PC-3 (cell line): ENCODE results near the gene ACKR2.

Source experiments
- EZH2 ChIP-seq: fragments of 300-600 bp; sonication (generic); IDR thresholded peaks from one replicate; pipeline ENCODE4 v1.6.1; 2017; ENCODE audit warnings: antibody characterized with exemption, mild to moderate bottlenecking, low read length; ENCODE audit not compliant: unreplicated experiment
- TF ChIP-seq, protein P1 (sequence below): fragments of 300-600 bp; sonication (generic); conservative IDR thresholded peaks from 2 replicates; pipeline ENCODE4 v1.5.1; 2017; ENCODE audit warnings: antibody characterized with exemption, low read depth, mild to moderate bottlenecking, low read length

- TF ChIP-seq, protein P1, sequence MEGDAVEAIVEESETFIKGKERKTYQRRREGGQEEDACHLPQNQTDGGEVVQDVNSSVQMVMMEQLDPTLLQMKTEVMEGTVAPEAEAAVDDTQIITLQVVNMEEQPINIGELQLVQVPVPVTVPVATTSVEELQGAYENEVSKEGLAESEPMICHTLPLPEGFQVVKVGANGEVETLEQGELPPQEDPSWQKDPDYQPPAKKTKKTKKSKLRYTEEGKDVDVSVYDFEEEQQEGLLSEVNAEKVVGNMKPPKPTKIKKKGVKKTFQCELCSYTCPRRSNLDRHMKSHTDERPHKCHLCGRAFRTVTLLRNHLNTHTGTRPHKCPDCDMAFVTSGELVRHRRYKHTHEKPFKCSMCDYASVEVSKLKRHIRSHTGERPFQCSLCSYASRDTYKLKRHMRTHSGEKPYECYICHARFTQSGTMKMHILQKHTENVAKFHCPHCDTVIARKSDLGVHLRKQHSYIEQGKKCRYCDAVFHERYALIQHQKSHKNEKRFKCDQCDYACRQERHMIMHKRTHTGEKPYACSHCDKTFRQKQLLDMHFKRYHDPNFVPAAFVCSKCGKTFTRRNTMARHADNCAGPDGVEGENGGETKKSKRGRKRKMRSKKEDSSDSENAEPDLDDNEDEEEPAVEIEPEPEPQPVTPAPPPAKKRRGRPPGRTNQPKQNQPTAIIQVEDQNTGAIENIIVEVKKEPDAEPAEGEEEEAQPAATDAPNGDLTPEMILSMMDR: no peak
- no peak for TF ChIP-seq EZH2
Observed at GRCh38 chr3:42769477-42770131, 39.6 kb upstream of the ACKR2 start.
